ENCODE data around the gene PEMT. TPM values are rescaled to one million over a fixed set of nuclear protein-coding genes. Genes with fewer than 3 reads are reported as not detected.

PEMT gene
- total and polyA plus RNA-seq, 10 donors: 8.9 to 21.3 (median 14.8) TPM

GRCh38 chr17:17497845-17498520 is 93.5 kb downstream of the PEMT start:
- peaks cover 0 to 3% (median 0%) of the 10 kb centered on the region in 6 donors for H3K36me3 ChIP-seq
- peaks cover 0 to 28% (median 17%) of the 10 kb centered on the region in 7 donors for H3K27me3 ChIP-seq (replicated peaks in 1 of 7)
- H3K4me3 ChIP-seq: no peak overlapping the region
- H3K27ac ChIP-seq: no peak overlapping the region
- DNase-seq: peak; percentile 58
- H3K9me3 ChIP-seq: no peaks in the 10 kb centered on the region
- WGBS, 5 donors: 91 to 95% (median 94%) methylated on average over 5 to 10 of the region's 10 CpGs
- TF ChIP-seq POLR2AphosphoS5 (IDR thresholded peaks at IDR 0.05): no peak
- intact Hi-C loops (cut with DNase I; ENCODE audit: low total_unique reads): loop anchor here (2.0 to 5.0 kb wide), 2 partner anchors 74 to 145 kb away; no protein-coding TSS in a partner anchor
- peaks cover 18 to 47% (median 39%) of the 10 kb centered on the region in 6 donors for H3K4me1 ChIP-seq

GRCh38 chr17:17497065-17497844 is 94.3 kb downstream of the PEMT start:
- Histone ChIP-seq H3K27ac (peak overlapping the region in 6 of 8 donors; percentile 71 to 88 (median 84)), H3K27me3 (replicated peaks in 1 of 7) (peaks cover 0 to 28% (median 17%) of the 10 kb centered on the region in 7 donors)
- WGBS, 5 donors: 42 to 54% (median 47%) methylated on average over 13 to 19 of the region's 19 CpGs

GRCh38 chr17:17496189-17497064 is 95.1 kb downstream of the PEMT start, which contains the start of gene RASD1:
Gene RASD1 (minus strand): TSS chr17:17496395. CDS start chr17:17496181, 214 bp downstream.
- Histone ChIP-seq H3K27ac (peak within 1 kb of the TSS; percentile 71 to 88 (median 82)), H3K4me3 (peak within 1 kb of the TSS; percentile 54 to 84 (median 68)), H3K27me3 (replicated peaks in 1 of 7) (peaks cover 0 to 28% (median 17%) of the 10 kb centered on the region in 7 donors), H3K4me1 (peaks cover 18 to 61% (median 44%) of the 10 kb centered on the region in 6 donors), H3K36me3 (peaks cover 0 to 19% (median 10%) of the 10 kb centered on the region in 6 donors), H3K9me3 (no peaks in the 10 kb centered on the region)
- WGBS, 5 donors: 0 to 1% (median 0%) methylated on average over 22 to 93 of the region's 93 CpGs
- intact Hi-C loops (cut with DNase I; ENCODE audit: low total_unique reads): loop anchor here (2.0 to 5.0 kb wide), 2 partner anchors 76 to 146 kb away; no protein-coding TSS in a partner anchor
- DNase-seq: peak; percentile 94
- TF ChIP-seq CTCF (IDR thresholded peaks at IDR 0.05 in 8 of 11, conservative IDR thresholded peaks at IDR 0.05 in 3 of 11): peak; percentile 49 to 100 (median 98)
- TF ChIP-seq POLR2AphosphoS5 (IDR thresholded peaks at IDR 0.05): peak; percentile 95 to 96 (median 96)
- TF ChIP-seq POLR2A (IDR thresholded peaks at IDR 0.05): peak; percentile 20 to 95 (median 82)

More at GRCh38 chr17:17497065-17497844, 94.3 kb downstream of the PEMT start:
- peaks cover 0 to 10% (median 2%) of the 10 kb centered on the region in 6 donors for H3K36me3 ChIP-seq
- intact Hi-C loops (cut with DNase I; ENCODE audit: low total_unique reads): loop anchor here (2.0 to 5.0 kb wide), 2 partner anchors 75 to 146 kb away; no protein-coding TSS in a partner anchor
- TF ChIP-seq POLR2A (IDR thresholded peaks at IDR 0.05) (no peak), POLR2AphosphoS5 (IDR thresholded peaks at IDR 0.05) (no peak), CTCF (IDR thresholded peaks at IDR 0.05 in 8 of 11, conservative IDR thresholded peaks at IDR 0.05 in 3 of 11) (peak in 3 of 11 experiments; percentile 3 to 54 (median 19))
- H3K4me3 ChIP-seq: peak overlapping the region; percentile 54 to 84 (median 68)
- peaks cover 18 to 53% (median 42%) of the 10 kb centered on the region in 6 donors for H3K4me1 ChIP-seq
- no peaks in the 10 kb centered on the region for H3K9me3 ChIP-seq
- peak; percentile 59 for DNase-seq
